Measurements from ENCODE around the gene MAN2A2. TPM values are rescaled to one million over a fixed set of nuclear protein-coding genes. Genes with fewer than 3 reads are reported as not detected.

The MAN2A2 gene
- total and polyA plus RNA-seq, 2 of the 8 experiments (the other 6 are each of a cell fraction or from before 2014, with no cell fraction given), result 23.1 to 29.7 TPM

GRCh38 chr15:90860942-90861675, 42.0 kb upstream of the MAN2A2 start (continued):
- no peak for TF ChIP-seq ATF3 (IDR thresholded peaks at IDR 0.05; ENCODE audit: insufficient read depth, low read depth, low read length)
- TF ChIP-seq ATF2 (IDR thresholded peaks at IDR 0.05; ENCODE audit: low read length), result no peak
- TF ChIP-seq HDAC2 (IDR thresholded peaks at IDR 0.05; ENCODE audit: borderline replicate concordance in 1 of 2, low read depth in 2 of 2, low read length in 2 of 2), result no peak
- TF ChIP-seq CHD1 (IDR thresholded peaks at IDR 0.05; ENCODE audit: low read depth, low read length), result no peak
- no peak for TF ChIP-seq SAP30 (IDR thresholded peaks at IDR 0.05; ENCODE audit: insufficient read depth, insufficient replicate concordance, low read length)
- no peak for TF ChIP-seq NRF1 (IDR thresholded peaks at IDR 0.05; ENCODE audit: low read depth, low read length)
